Effector CD8-positive, alpha-beta T cell (primary cell): ENCODE results near the gene MXI1.
"Not testable (repeated sequence)": the region's sequence is repeated elsewhere in the genome, so short reads cannot be mapped to it uniquely, and the experiment has no call there.

Source experiments
- DNase-seq: peaks from one replicate; lab custom pipeline; 2025; lab: John Stamatoyannopoulos, UW

MXI1 gene

GRCh38 chr10:110181451-110181850, 26.0 kb upstream of the MXI1 start:
- no peak for DNase-seq

GRCh38 chr10:110181911-110182310, 25.5 kb upstream of the MXI1 start:
- DNase-seq: no peak

- DNase-seq: no peak
Observed at GRCh38 chr10:110184398-110184797, 23.0 kb upstream of the MXI1 start.

GRCh38 chr10:110185646-110186182, 21.7 kb upstream of the MXI1 start:
- not testable (repeated sequence) for DNase-seq

GRCh38 chr10:110190170-110190569, 17.2 kb upstream of the MXI1 start:
- DNase-seq: no peak

- DNase-seq: no peak
Observed at GRCh38 chr10:110192552-110192951, 14.9 kb upstream of the MXI1 start.

GRCh38 chr10:110200503-110200902, 6.9 kb upstream of the MXI1 start:
- DNase-seq: no peak

- DNase-seq: not testable (repeated sequence)
Observed at GRCh38 chr10:110201046-110201445, 6.4 kb upstream of the MXI1 start.

- no peak for DNase-seq
Observed at GRCh38 chr10:110203500-110204455, 3.6 kb upstream of the MXI1 start.

GRCh38 chr10:110205051-110205675, 2.2 kb upstream of the MXI1 start:
- no peak for DNase-seq

GRCh38 chr10:110207805-110208613, 604 bp downstream of the MXI1 start:
- peak; percentile 14 for DNase-seq

- no peak for DNase-seq
Observed at GRCh38 chr10:110208614-110209453, 1.4 kb downstream of the MXI1 start.

GRCh38 chr10:110209454-110209925, 2.1 kb downstream of the MXI1 start:
- DNase-seq: peak; percentile 39

- DNase-seq: peak; percentile 39
Observed at GRCh38 chr10:110209926-110210673, 2.7 kb downstream of the MXI1 start.

- peak; percentile 84 for DNase-seq
Observed at GRCh38 chr10:110210674-110211464, 3.5 kb downstream of the MXI1 start.

- no peak for DNase-seq
Observed at GRCh38 chr10:110211465-110211843, 4.0 kb downstream of the MXI1 start.

GRCh38 chr10:110212119-110213006, 5.0 kb downstream of the MXI1 start:
- DNase-seq: peak; percentile 7

- DNase-seq: no peak
Observed at GRCh38 chr10:110214371-110214826, 7.0 kb downstream of the MXI1 start.
